Osteoblast (primary cell): ENCODE measurements around the gene ZC3H6. TPM values are rescaled to one million over a fixed set of nuclear protein-coding genes. Genes with fewer than 3 reads are reported as not detected.
A peak's percentile ranks its signal among the peaks of the same experiment; 100 is the strongest.

Source experiments
- DNase-seq: peaks from one replicate; pipeline ENCODE4 v3.0.0; 2011; ENCODE audit warnings: low spot score, mixed read lengths; ENCODE audit not compliant: insufficient read length; ENCODE audit errors: missing footprints
- H2AFZ ChIP-seq: 2 replicates; pipeline ENCODE4 v1.6.0; 2011; ENCODE audit warnings: mild to moderate bottlenecking, low read length
- H3K27ac ChIP-seq: 2 replicates; pipeline ENCODE4 v1.5.1; 2011; ENCODE audit warnings: mild to moderate bottlenecking, low read depth, low read length, moderate library complexity
- H3K27me3 ChIP-seq: 2 replicates; pipeline ENCODE4 v1.6.0; 2012; ENCODE audit warnings: mild to moderate bottlenecking, control low read depth, inconsistent platforms, low read length, moderate library complexity; ENCODE audit not compliant: insufficient read depth
- H3K36me3 ChIP-seq: 2 replicates; pipeline ENCODE4 v1.5.1; 2011; ENCODE audit warnings: mild to moderate bottlenecking, low read length, control low read depth, moderate library complexity; ENCODE audit not compliant: insufficient read depth
- H3K4me1 ChIP-seq: 2 replicates; pipeline ENCODE4 v1.5.1; 2011; ENCODE audit warnings: mild to moderate bottlenecking, low read length, control low read depth, moderate library complexity; ENCODE audit not compliant: insufficient read depth
- H3K4me2 ChIP-seq: 2 replicates; pipeline ENCODE4 v1.6.0; 2011; ENCODE audit warnings: mild to moderate bottlenecking, low read length; ENCODE audit not compliant: insufficient read depth
- H3K4me3 ChIP-seq: fragments of 200-600 bp; sonication (generic); 3 replicates; pipeline ENCODE4 v1.5.1; 2012; ENCODE audit warnings: mild to moderate bottlenecking, low read length, inconsistent platforms; ENCODE audit not compliant: insufficient read depth
- H3K79me2 ChIP-seq: 2 replicates; pipeline ENCODE4 v1.6.0; 2012; ENCODE audit warnings: mild to moderate bottlenecking, low read length, control low read depth, inconsistent platforms; ENCODE audit not compliant: insufficient read depth
- H3K9me3 ChIP-seq: 2 replicates; pipeline ENCODE4 v1.5.1; 2011; ENCODE audit warnings: low read depth, low read length, control low read depth
- H4K20me1 ChIP-seq: 2 replicates; pipeline ENCODE4 v1.6.0; 2012; ENCODE audit warnings: mild to moderate bottlenecking, low read length, control low read depth; ENCODE audit not compliant: insufficient read depth
- total RNA-seq: library from RNA; depleted of rRNA; stranded (reverse); fragments of >200 nt; gene quantifications from 2 replicates; pipeline ENCODE4 v1.2.3, GENCODE V29; 2012
- TF ChIP-seq, protein P1 (sequence below): IDR thresholded peaks from 2 replicates; pipeline ENCODE4 v1.5.1; 2011; ENCODE audit warnings: mild to moderate bottlenecking, low read depth, low read length, moderate library complexity; ENCODE audit errors: extremely low read depth

ZC3H6 gene
- total RNA-seq, 1 donor: 4.3 TPM

DNA sequence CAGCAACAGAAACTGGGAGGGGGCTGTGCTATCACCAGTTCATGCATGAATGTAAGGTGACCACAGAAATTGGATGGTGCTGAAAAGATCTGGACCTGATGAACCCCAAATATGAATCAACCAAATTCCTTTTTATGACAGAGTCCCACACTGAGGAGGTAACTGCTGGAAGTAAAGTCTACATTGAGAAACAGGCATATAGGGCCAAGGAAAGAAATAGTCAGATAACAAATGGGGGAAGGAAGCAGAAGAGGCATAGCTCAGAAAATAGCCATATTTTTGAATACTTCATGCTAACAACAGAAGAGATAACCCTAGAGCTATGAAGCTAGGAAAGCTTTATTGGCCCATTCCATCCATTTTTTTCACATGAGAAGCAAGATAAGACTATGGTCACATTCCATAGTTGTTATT, 25.8 kb downstream of the ZC3H6 start:
- peaks cover 2% of the 10 kb centered on the region for H3K79me2 ChIP-seq
- TF ChIP-seq, protein P1, sequence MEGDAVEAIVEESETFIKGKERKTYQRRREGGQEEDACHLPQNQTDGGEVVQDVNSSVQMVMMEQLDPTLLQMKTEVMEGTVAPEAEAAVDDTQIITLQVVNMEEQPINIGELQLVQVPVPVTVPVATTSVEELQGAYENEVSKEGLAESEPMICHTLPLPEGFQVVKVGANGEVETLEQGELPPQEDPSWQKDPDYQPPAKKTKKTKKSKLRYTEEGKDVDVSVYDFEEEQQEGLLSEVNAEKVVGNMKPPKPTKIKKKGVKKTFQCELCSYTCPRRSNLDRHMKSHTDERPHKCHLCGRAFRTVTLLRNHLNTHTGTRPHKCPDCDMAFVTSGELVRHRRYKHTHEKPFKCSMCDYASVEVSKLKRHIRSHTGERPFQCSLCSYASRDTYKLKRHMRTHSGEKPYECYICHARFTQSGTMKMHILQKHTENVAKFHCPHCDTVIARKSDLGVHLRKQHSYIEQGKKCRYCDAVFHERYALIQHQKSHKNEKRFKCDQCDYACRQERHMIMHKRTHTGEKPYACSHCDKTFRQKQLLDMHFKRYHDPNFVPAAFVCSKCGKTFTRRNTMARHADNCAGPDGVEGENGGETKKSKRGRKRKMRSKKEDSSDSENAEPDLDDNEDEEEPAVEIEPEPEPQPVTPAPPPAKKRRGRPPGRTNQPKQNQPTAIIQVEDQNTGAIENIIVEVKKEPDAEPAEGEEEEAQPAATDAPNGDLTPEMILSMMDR: no peak
- DNase-seq: peak; percentile 78
- H3K27me3 ChIP-seq: no peaks in the 10 kb centered on the region
- H3K4me2 ChIP-seq: peak overlapping the region; percentile 25
- peak overlapping the region; percentile 87 for H3K27ac ChIP-seq
- no peak overlapping the region for H2AFZ ChIP-seq
- H3K36me3 ChIP-seq: peaks cover 3% of the 10 kb centered on the region
- H3K4me1 ChIP-seq: peaks cover 21% of the 10 kb centered on the region
- no peaks in the 10 kb centered on the region for H3K9me3 ChIP-seq
- no peaks in the 10 kb centered on the region for H4K20me1 ChIP-seq
- no peak overlapping the region for H3K4me3 ChIP-seq

DNA sequence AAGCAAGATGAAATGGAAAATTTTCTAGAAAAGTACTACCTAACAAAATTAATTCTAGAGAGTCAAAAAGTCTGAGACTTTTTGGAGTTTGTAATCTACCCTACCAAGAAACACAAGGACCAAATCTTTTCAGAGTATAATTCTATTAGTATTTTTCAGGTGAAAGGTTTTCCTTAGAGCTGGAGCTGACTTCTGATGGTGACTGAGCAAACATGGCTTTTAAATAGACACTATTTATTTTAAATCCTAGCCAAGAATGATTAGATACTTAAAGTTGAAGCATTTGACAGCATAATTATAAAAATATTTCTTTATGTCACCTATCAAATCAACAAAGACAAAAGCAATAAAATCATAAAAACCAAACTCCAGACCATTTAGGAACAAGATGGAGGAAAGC, 26.6 kb downstream of the ZC3H6 start:
- no peaks in the 10 kb centered on the region for H3K9me3 ChIP-seq
- TF ChIP-seq, protein P1: no peak
- no peak overlapping the region for H3K4me2 ChIP-seq
- H3K27ac ChIP-seq: peak overlapping the region; percentile 87
- no peaks in the 10 kb centered on the region for H4K20me1 ChIP-seq
- no peak overlapping the region for H3K4me3 ChIP-seq
- peaks cover 3% of the 10 kb centered on the region for H3K36me3 ChIP-seq
- H3K79me2 ChIP-seq: peaks cover 2% of the 10 kb centered on the region
- H3K4me1 ChIP-seq: peaks cover 21% of the 10 kb centered on the region
- no peak overlapping the region for H2AFZ ChIP-seq
- no peaks in the 10 kb centered on the region for H3K27me3 ChIP-seq
- no peak for DNase-seq

DNA sequence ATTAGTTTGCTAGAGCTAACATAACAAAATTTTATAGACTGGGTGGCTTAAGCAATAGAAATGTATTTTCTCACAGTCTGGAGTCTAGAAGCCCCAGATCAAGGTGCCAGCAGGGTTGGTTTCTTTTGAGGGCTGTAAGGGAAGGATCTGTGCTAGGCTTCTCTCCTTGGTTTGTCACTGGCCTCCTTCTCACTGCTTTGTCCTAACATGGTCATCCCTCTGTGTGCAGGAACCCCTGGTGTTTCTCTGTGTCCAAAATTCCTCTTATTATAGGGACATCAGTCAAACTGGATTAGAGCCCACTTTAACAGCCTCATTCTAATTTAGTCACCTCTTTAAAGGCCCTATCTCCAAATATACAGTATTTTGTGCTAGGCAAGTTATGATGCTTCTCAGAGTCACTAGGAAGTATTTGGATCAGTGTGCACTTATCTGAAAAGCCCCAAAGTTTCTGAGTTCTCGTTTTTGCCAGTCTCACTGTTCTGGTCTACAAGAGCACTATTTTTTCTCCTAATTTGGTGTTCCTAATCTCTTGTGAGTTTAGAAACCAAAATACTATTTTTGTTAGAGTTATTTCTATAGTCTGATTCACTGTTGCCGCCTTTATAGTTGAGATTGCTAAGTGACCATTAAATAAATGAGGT, 29.0 kb downstream of the ZC3H6 start:
- peak overlapping the region; percentile 57 for H2AFZ ChIP-seq
- H4K20me1 ChIP-seq: no peaks in the 10 kb centered on the region
- H3K9me3 ChIP-seq: no peaks in the 10 kb centered on the region
- H3K4me3 ChIP-seq: no peak overlapping the region
- peaks cover 3% of the 10 kb centered on the region for H3K36me3 ChIP-seq
- no peaks in the 10 kb centered on the region for H3K79me2 ChIP-seq
- no peak overlapping the region for H3K4me2 ChIP-seq
- H3K27me3 ChIP-seq: no peaks in the 10 kb centered on the region
- peak overlapping the region; percentile 53 for H3K27ac ChIP-seq
- TF ChIP-seq, protein P1: no peak
- DNase-seq: peak; percentile 66
- peaks cover 21% of the 10 kb centered on the region for H3K4me1 ChIP-seq

DNA sequence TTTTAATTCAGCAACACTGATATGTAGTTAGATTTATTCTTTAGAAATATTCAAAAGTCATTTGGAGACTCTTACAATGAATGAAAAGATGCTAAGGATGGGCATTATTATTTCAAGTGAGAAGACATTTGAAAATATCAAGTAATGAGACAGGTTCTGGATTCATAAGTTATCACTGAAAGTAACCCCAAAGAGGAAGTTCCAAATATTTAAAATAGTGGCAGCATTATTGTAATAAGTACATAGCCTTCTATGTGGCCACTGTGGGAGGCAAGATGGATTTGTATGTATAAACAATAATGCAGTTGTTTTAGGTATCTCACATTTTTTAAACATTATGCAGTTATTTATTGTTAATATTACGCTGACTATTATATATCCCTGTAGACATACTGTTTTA, 29.7 kb downstream of the ZC3H6 start:
- no peak overlapping the region for H3K4me3 ChIP-seq

More for the DNA sequence above, 29.7 kb downstream of the ZC3H6 start:
- H3K9me3 ChIP-seq: no peaks in the 10 kb centered on the region
- H3K27me3 ChIP-seq: no peaks in the 10 kb centered on the region
- H3K27ac ChIP-seq: no peak overlapping the region
- H2AFZ ChIP-seq: no peak overlapping the region
- peaks cover 3% of the 10 kb centered on the region for H3K36me3 ChIP-seq
- H4K20me1 ChIP-seq: no peaks in the 10 kb centered on the region
- no peaks in the 10 kb centered on the region for H3K79me2 ChIP-seq
- TF ChIP-seq, protein P1: no peak
- H3K4me1 ChIP-seq: peaks cover 21% of the 10 kb centered on the region
- H3K4me2 ChIP-seq: no peak overlapping the region
- DNase-seq: no peak
